ENCODE results near the gene KCND1.

Gene KCND1

GRCh38 chrX:48976086-48976485 is 4.4 kb upstream of the KCND1 start:
- no peak overlapping the region for H3K4me3 ChIP-seq (ENCODE audit: low read depth, low read length)
- DNase-seq (ENCODE audit: low read depth, low spot score) = no peak
- in situ Hi-C loops (cut with HindIII; ENCODE audit: low sequenced_read_pairs) = no loop called here
- no peak for TF ChIP-seq CTCF (IDR thresholded peaks at IDR 0.05; ENCODE audit: low read depth, low read length)

GRCh38 chrX:48975541-48975940 is 3.9 kb upstream of the KCND1 start:
- TF ChIP-seq CTCF (IDR thresholded peaks at IDR 0.05; ENCODE audit: low read depth, low read length) = no peak
- no peak overlapping the region for H3K4me3 ChIP-seq (ENCODE audit: low read depth, low read length)
- DNase-seq (ENCODE audit: low read depth, low spot score) = no peak
- in situ Hi-C loops (cut with HindIII; ENCODE audit: low sequenced_read_pairs) = no loop called here

GRCh38 chrX:48975041-48975440 is 3.4 kb upstream of the KCND1 start:
- in situ Hi-C loops (cut with HindIII; ENCODE audit: low sequenced_read_pairs) = no loop called here
- no peak for TF ChIP-seq CTCF (IDR thresholded peaks at IDR 0.05; ENCODE audit: low read depth, low read length)
- no peak for DNase-seq (ENCODE audit: low read depth, low spot score)
- H3K4me3 ChIP-seq (ENCODE audit: low read depth, low read length) = no peak overlapping the region

- DNase-seq (ENCODE audit: low read depth, low spot score) = no peak
- H3K4me3 ChIP-seq (ENCODE audit: low read depth, low read length) = no peak overlapping the region
- TF ChIP-seq CTCF (IDR thresholded peaks at IDR 0.05; ENCODE audit: low read depth, low read length) = no peak
- in situ Hi-C loops (cut with HindIII; ENCODE audit: low sequenced_read_pairs) = no loop called here
Observed at GRCh38 chrX:48974574-48974973, 2.9 kb upstream of the KCND1 start.

- DNase-seq (ENCODE audit: low read depth, low spot score) = no peak
- no peak for TF ChIP-seq CTCF (IDR thresholded peaks at IDR 0.05; ENCODE audit: low read depth, low read length)
- in situ Hi-C loops (cut with HindIII; ENCODE audit: low sequenced_read_pairs) = no loop called here
- H3K4me3 ChIP-seq (ENCODE audit: low read depth, low read length) = no peak overlapping the region
Observed at GRCh38 chrX:48974033-48974432, 2.4 kb upstream of the KCND1 start.

- in situ Hi-C loops (cut with HindIII; ENCODE audit: low sequenced_read_pairs) = no loop called here
- peak; percentile 66 for TF ChIP-seq CTCF (IDR thresholded peaks at IDR 0.05; ENCODE audit: low read depth, low read length)
- peak overlapping the region; percentile 45 for H3K4me3 ChIP-seq (ENCODE audit: low read depth, low read length)
- peak; percentile 38 for DNase-seq (ENCODE audit: low read depth, low spot score)
Observed at GRCh38 chrX:48972220-48973164, 848 bp upstream of the KCND1 start.

Data from astrocyte of the spinal cord (primary cell).